ENCODE measurements around the gene WBP2NL.
"Not testable (repeated sequence)": the region's sequence is repeated elsewhere in the genome, so short reads cannot be mapped to it uniquely, and the experiment has no call there.

The WBP2NL gene

GRCh38 chr22:42069801-42070516, 71.4 kb downstream of the WBP2NL start:
- DNase-seq (ENCODE audit: low read depth in 2 of 2) = peak in 1 of 2 donors; percentile 9
- peak overlapping the region; percentile 63 to 68 for H3K4me3 ChIP-seq (replicated peaks in 1 of 2; ENCODE audit: low read depth in 2 of 2, low read length in 2 of 2)
- TF ChIP-seq CTCF (IDR thresholded peaks at IDR 0.05; ENCODE audit: low read depth, low read length) = no peak

GRCh38 chr22:42070517-42071422, 72.2 kb downstream of the WBP2NL start, which contains the start of gene NAGA:
Gene NAGA, minus strand, starts transcription at chr22:42070812. Its CDS starts 515 bp downstream, at chr22:42070297.
- DNase-seq (ENCODE audit: low read depth in 2 of 2) = peak; percentile 96
- peak within 1 kb of the TSS; percentile 63 to 68 for H3K4me3 ChIP-seq (replicated peaks in 1 of 2; ENCODE audit: low read depth in 2 of 2, low read length in 2 of 2)
- no peak for TF ChIP-seq CTCF (IDR thresholded peaks at IDR 0.05; ENCODE audit: low read depth, low read length)

GRCh38 chr22:42071508-42071907, 72.9 kb downstream of the WBP2NL start:
- DNase-seq (ENCODE audit: low read depth in 2 of 2) = not testable (repeated sequence)

GRCh38 chr22:42072606-42073330, 74.2 kb downstream of the WBP2NL start:
- no peak for DNase-seq (ENCODE audit: low read depth in 2 of 2)
- no peak overlapping the region for H3K4me3 ChIP-seq (replicated peaks in 1 of 2; ENCODE audit: low read depth in 2 of 2, low read length in 2 of 2)
- peak; percentile 2 for TF ChIP-seq CTCF (IDR thresholded peaks at IDR 0.05; ENCODE audit: low read depth, low read length)

More at GRCh38 chr22:42071508-42071907, 72.9 kb downstream of the WBP2NL start:
- not testable (repeated sequence) for H3K4me3 ChIP-seq (replicated peaks in 1 of 2; ENCODE audit: low read depth in 2 of 2, low read length in 2 of 2)

- TF ChIP-seq CTCF (IDR thresholded peaks at IDR 0.05; ENCODE audit: low read depth, low read length) = no peak
- H3K4me3 ChIP-seq (replicated peaks in 1 of 2; ENCODE audit: low read depth in 2 of 2, low read length in 2 of 2) = peak overlapping the region; percentile 65 to 77
- no peak for DNase-seq (ENCODE audit: low read depth in 2 of 2)
Observed at GRCh38 chr22:42073621-42074041, 75.0 kb downstream of the WBP2NL start.

- TF ChIP-seq CTCF (IDR thresholded peaks at IDR 0.05; ENCODE audit: low read depth, low read length) = peak; percentile 55
- peak within 1 kb of the TSS; percentile 65 to 77 for H3K4me3 ChIP-seq (replicated peaks in 1 of 2; ENCODE audit: low read depth in 2 of 2, low read length in 2 of 2)
- DNase-seq (ENCODE audit: low read depth in 2 of 2) = peak; percentile 53 to 60
Observed at GRCh38 chr22:42074132-42074811, 75.7 kb downstream of the WBP2NL start, which contains the start of gene PHETA2. Gene PHETA2, plus strand, starts transcription at chr22:42074248. Its CDS starts 3,046 bp downstream, at chr22:42077294.
